Sigmoid colon (tissue), 4 donors: Measurements from ENCODE around the gene TTC38.

Experiments used
- CTCF ChIP-seq, 4 experiments: fragments of 450-650 bp in 3 of 4; fragments of 200-600 bp in 1 of 4; IDR thresholded peaks; one replicate each; pipeline ENCODE4 v1.5.1; 2016 to 2019; ENCODE audit warnings: antibody characterized with exemption in 4 of 4, mild to moderate bottlenecking in 3 of 4, moderate library complexity in 2 of 4
- EP300 ChIP-seq, 4 donors: sonication (generic); formaldehyde crosslinking; IDR thresholded peaks; one replicate each; pipeline ENCODE4 v1.6.1; 2017; ENCODE audit warnings: antibody characterized with exemption in 4 of 4
- POLR2A ChIP-seq, 2 donors: fragments of 450-650 bp; IDR thresholded peaks; one replicate each; pipeline ENCODE4 v1.6.1; 2016; ENCODE audit warnings: antibody characterized with exemption in 2 of 2, mild to moderate bottlenecking in 2 of 2, moderate library complexity in 2 of 2

- no peak for TF ChIP-seq EP300 (IDR thresholded peaks at IDR 0.05)
- no peak for TF ChIP-seq POLR2A (IDR thresholded peaks at IDR 0.05)
- no peak for TF ChIP-seq CTCF (IDR thresholded peaks at IDR 0.05)
These were observed 48.2 kb upstream of the TTC38 start for GRCh38 chr22:46219636-46220035.
